Astrocyte of the cerebellum (primary cell): ENCODE measurements around the gene OR8B8.
"Not testable (repeated sequence)": the region's sequence is repeated elsewhere in the genome, so short reads cannot be mapped to it uniquely, and the experiment has no call there.

ENCODE experiments used
- DNase-seq: peaks from one replicate; pipeline ENCODE4 v3.0.0-alpha.2; 2011; ENCODE audit warnings: low read depth
- H3K4me3 ChIP-seq: 2 replicates; pipeline ENCODE4 v1.5.1; 2011; ENCODE audit warnings: mild to moderate bottlenecking, low read depth, low read length, moderate library complexity
- CTCF ChIP-seq: IDR thresholded peaks from 2 replicates; pipeline ENCODE4 v1.5.1; 2012; ENCODE audit warnings: low read length, low read depth, moderate library complexity, mild to moderate bottlenecking; ENCODE audit errors: missing control alignments
- in situ Hi-C: cut with HindIII; loops from 2 replicates; pipeline ENCODE4 v1.10.0; 2017; ENCODE audit warnings: low sequenced_read_pairs

OR8B8 gene

DNA sequence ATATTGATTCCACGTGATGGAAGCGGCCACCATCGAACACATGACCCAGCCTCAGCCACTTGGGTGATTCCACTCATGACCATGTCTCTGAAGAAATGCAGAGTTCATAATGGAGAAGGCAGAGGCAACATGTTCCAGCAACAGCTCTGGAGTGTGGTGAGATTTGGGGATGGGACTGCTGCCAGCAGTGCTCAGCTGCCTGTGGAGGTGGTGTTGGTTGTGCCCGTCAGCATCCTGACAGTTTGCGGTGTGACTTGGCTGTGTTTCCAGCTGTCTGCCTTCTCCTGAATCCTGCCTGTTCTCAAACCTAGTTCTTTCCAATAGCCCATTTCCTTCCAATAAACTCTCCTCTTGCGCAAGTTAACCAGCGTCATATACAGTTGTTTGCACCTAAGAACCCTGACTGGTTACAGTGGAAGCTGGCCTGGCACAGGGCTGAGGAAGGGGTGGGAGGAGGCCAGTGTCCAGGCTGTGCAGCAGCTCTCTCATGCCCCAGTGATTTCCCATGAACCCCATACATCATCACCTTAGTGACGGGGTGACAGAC lies 22.0 kb upstream of the OR8B8 start:
- TF ChIP-seq CTCF: no peak
- in situ Hi-C loops: no loop called here
- H3K4me3 ChIP-seq: no peak overlapping the region
- peak; percentile 0 for DNase-seq

GRCh38 chr11:124465368-124465767 lies 19.9 kb upstream of the OR8B8 start:
- in situ Hi-C loops: no loop called here
- DNase-seq: no peak
- TF ChIP-seq CTCF: no peak
- H3K4me3 ChIP-seq: no peak overlapping the region

DNA sequence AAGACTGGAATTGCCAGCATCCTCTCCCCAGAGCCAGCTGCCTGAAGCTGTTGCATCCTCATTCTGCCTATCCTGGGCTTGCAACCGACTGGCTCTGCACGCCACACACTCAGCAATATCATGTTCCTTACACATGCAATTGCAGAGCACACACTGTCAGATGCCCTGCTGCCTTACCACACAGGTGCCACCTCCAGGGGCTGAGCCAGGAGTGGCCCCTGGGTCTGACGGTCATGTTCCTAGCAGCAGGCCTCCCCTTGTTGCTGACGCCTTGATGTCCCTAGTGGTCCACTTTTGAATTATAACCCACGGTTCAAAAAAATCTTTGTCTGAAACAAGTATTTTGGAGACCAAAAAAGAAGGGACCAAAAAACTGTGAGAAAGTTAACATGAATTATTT lies 18.5 kb upstream of the OR8B8 start:
- no peak overlapping the region for H3K4me3 ChIP-seq
- DNase-seq: no peak
- in situ Hi-C loops: no loop called here
- TF ChIP-seq CTCF: no peak

DNA sequence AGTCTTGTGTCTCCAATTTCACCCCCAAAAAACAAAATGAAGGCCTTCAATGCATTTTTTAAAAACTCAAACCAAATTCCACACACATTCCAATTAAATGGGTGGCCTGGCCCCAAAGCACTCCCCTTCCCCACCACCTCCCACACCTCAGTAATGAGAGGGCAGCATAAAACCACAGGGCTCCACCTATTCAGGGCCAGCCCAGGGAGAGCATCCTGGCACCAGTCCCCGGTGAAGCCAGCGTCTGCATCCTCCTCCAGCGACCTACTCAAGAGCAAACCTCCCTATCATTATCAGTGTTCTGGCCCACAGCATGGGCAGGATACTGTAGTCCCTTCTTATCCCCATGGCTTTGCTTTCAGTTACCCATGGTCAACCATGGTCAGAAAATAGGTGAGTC lies 17.8 kb upstream of the OR8B8 start:
- no peak for TF ChIP-seq CTCF
- in situ Hi-C loops: no loop called here
- no peak overlapping the region for H3K4me3 ChIP-seq
- DNase-seq: no peak

DNA sequence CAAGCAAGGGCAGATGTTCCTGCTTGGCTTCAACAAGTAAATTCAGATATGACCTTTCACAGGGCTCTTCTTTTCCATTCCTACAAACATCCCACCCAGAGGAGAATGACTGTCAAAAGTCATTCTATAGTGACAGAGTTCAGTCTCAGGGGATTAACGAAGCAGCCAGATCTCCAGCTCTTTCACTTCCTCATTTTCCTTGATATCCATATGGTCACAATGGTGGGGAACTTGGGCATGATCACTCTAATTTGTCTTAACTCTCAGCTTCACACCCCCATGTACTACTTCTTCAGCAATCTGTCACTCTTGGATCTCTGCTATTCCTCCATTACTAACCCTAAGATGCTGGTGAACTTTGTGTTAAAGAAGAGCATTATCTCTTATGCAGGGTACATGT lies 15.0 kb upstream of the OR8B8 start:
- in situ Hi-C loops: no loop called here
- TF ChIP-seq CTCF: no peak
- no peak overlapping the region for H3K4me3 ChIP-seq
- no peak for DNase-seq

DNA sequence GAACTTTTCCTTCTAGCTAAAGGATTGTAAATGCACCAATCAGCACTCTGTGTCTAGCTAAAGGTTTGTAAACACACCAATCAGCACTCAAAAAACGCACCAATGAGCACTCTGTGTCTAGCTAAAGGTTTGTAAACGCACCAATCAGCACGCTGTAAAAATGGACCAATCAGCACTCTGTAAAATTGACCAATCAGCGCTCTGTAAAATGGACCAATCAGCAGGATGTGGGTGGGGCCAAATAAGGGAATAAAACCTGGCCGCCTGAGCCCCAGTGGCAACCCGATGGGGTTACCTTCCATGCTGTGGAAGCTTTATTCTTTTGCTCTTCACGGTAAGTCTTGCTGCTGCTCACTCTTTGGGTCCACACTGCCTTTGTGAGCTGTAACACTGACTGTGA lies 13.9 kb upstream of the OR8B8 start:
- in situ Hi-C loops, H3K4me3 ChIP-seq, DNase-seq: not testable (repeated sequence)

- in situ Hi-C loops: no loop called here
- DNase-seq: no peak
- no peak for TF ChIP-seq CTCF
These were observed 9.1 kb upstream of the OR8B8 start for GRCh38 chr11:124454552-124454951.

More at GRCh38 chr11:124454552-124454951, 9.1 kb upstream of the OR8B8 start:
- no peak overlapping the region for H3K4me3 ChIP-seq
